Left ventricle myocardium inferior (tissue), 1 donor: ENCODE measurements around the gene PTGES2. TPM values are rescaled to one million over a fixed set of nuclear protein-coding genes. Genes with fewer than 3 reads are reported as not detected.

ENCODE experiments used
- DNase-seq: peaks from one replicate; pipeline ENCODE4 v3.0.0-alpha.2; 2020
- H3K27ac ChIP-seq: fragments of 200-600 bp; replicated peaks from 2 replicates; pipeline ENCODE4 v1.8.0; 2021
- H3K27me3 ChIP-seq: fragments of 200-600 bp; 2 replicates; pipeline ENCODE4 v1.8.0; 2021; ENCODE audit warnings: low read depth
- H3K36me3 ChIP-seq: fragments of 200-600 bp; 2 replicates; pipeline ENCODE4 v1.8.0; 2021
- H3K4me1 ChIP-seq: fragments of 200-600 bp; 2 replicates; pipeline ENCODE4 v1.8.0; 2021
- H3K4me3 ChIP-seq: fragments of 200-600 bp; 2 replicates; pipeline ENCODE4 v1.8.0; 2021; ENCODE audit warnings: mild to moderate bottlenecking, moderate library complexity
- H3K9me3 ChIP-seq: fragments of 200-600 bp; replicated peaks from 2 replicates; pipeline ENCODE4 v1.8.0; 2021
- CTCF ChIP-seq: fragments of 200-600 bp; IDR thresholded peaks from 2 replicates; pipeline ENCODE4 v1.8.0; 2021; ENCODE audit warnings: antibody characterized with exemption, mild to moderate bottlenecking, borderline replicate concordance
- intact Hi-C: fragments of 100-400 bp; cut with micrococcal nuclease; formaldehyde crosslinking; loops from one replicate; pipeline ENCODE4 v1.11.0; 2022
- total RNA-seq: library from RNA; stranded (reverse); fragmentation: NEBNext Ultra II Directional; extraction: Animal tissue kit (Norgen Biotek cat#: 25700); gene quantifications from one replicate; pipeline ENCODE4 v1.2.1, GENCODE V29; 2021
- donor health status: DM: no; HTN: yes; CAD: no; lungs with severe emphysema.

The PTGES2 gene
- total RNA-seq, 1 donor from 2014 or later, result 141 TPM

- peak; percentile 95 for DNase-seq
- no peaks in the 10 kb centered on the region for H3K9me3 ChIP-seq
- H3K27ac ChIP-seq, result no peak overlapping the region
- H3K4me3 ChIP-seq, result no peak overlapping the region
- intact Hi-C loops, result loop anchor here (10.0 kb wide), 1 partner anchor 173 kb away; no protein-coding TSS in a partner anchor
- H3K36me3 ChIP-seq, result peaks cover 49% of the 10 kb centered on the region
- H3K27me3 ChIP-seq, result no peaks in the 10 kb centered on the region
- peak; percentile 100 for TF ChIP-seq CTCF
- H3K4me1 ChIP-seq, result peaks cover 11% of the 10 kb centered on the region
These were observed 9.7 kb downstream of the PTGES2 start for GRCh38 chr9:128117613-128118471.

- no peak for TF ChIP-seq CTCF
- peaks cover 11% of the 10 kb centered on the region for H3K4me1 ChIP-seq
- H3K27me3 ChIP-seq, result no peaks in the 10 kb centered on the region
- DNase-seq, result no peak
- intact Hi-C loops, result loop anchor here (10.0 kb wide), 1 partner anchor 172 kb away; no protein-coding TSS in a partner anchor
- no peaks in the 10 kb centered on the region for H3K9me3 ChIP-seq
- H3K36me3 ChIP-seq, result peaks cover 34% of the 10 kb centered on the region
- no peak overlapping the region for H3K27ac ChIP-seq
- H3K4me3 ChIP-seq, result no peak overlapping the region
These were observed 11.1 kb downstream of the PTGES2 start for GRCh38 chr9:128116104-128117083.

- H3K36me3 ChIP-seq, result peaks cover 25% of the 10 kb centered on the region
- no peak overlapping the region for H3K27ac ChIP-seq
- DNase-seq, result peak; percentile 5
- H3K27me3 ChIP-seq, result no peaks in the 10 kb centered on the region
- TF ChIP-seq CTCF, result no peak
- H3K9me3 ChIP-seq, result no peaks in the 10 kb centered on the region
- peaks cover 11% of the 10 kb centered on the region for H3K4me1 ChIP-seq
- no peak overlapping the region for H3K4me3 ChIP-seq
- intact Hi-C loops, result loop anchor here (10.0 kb wide), 1 partner anchor 171 kb away; no protein-coding TSS in a partner anchor
These were observed 12.1 kb downstream of the PTGES2 start for GRCh38 chr9:128115187-128116103.

GRCh38 chr9:128114326-128115186, 13.0 kb downstream of the PTGES2 start:
- H3K27me3 ChIP-seq, result no peaks in the 10 kb centered on the region
- no peak overlapping the region for H3K4me3 ChIP-seq
- H3K36me3 ChIP-seq, result peaks cover 21% of the 10 kb centered on the region
- TF ChIP-seq CTCF, result no peak
- intact Hi-C loops, result loop anchor here (10.0 kb wide), 1 partner anchor 170 kb away; no protein-coding TSS in a partner anchor
- peaks cover 14% of the 10 kb centered on the region for H3K4me1 ChIP-seq
- DNase-seq, result peak; percentile 9
- H3K9me3 ChIP-seq, result no peaks in the 10 kb centered on the region
- H3K27ac ChIP-seq, result no peak overlapping the region
